PFSK-1 (cell line): ENCODE results near the gene RAP1GAP2.

Experiments
- FOXP2 ChIP-seq: optimal IDR thresholded peaks from 2 replicates; pipeline ENCODE3; 2011; ENCODE audit warnings: borderline replicate concordance, control low read depth, inconsistent platforms; ENCODE audit not compliant: insufficient read depth; ENCODE audit errors: extremely low read length, extremely low read depth
- POLR2AphosphoS5 ChIP-seq: IDR thresholded peaks from 2 replicates; pipeline ENCODE4 v1.6.1; 2012; ENCODE audit warnings: low read depth, mild to moderate bottlenecking, control low read depth, low read length, moderate library complexity
- SIN3A ChIP-seq: IDR thresholded peaks from 2 replicates; pipeline ENCODE4 v1.6.1; 2012; ENCODE audit warnings: mild to moderate bottlenecking, low read length, moderate library complexity, borderline replicate concordance; ENCODE audit not compliant: insufficient read depth
- TAF1 ChIP-seq: IDR thresholded peaks from 2 replicates; pipeline ENCODE4 v1.6.1; 2012; ENCODE audit warnings: low read length, control low read depth, borderline replicate concordance; ENCODE audit not compliant: insufficient read depth
- TF ChIP-seq, protein P1 (sequence below), 2 experiments: IDR thresholded peaks; 2 replicates each; pipeline versions ENCODE4 v1.6.1 to v1.8.0; 2011 to 2012; ENCODE audit warnings: low read depth in 2 of 2, low read length in 2 of 2, control low read depth in 1 of 2, inconsistent platforms in 1 of 2, mild to moderate bottlenecking in 1 of 2, moderate library complexity in 1 of 2; ENCODE audit not compliant: insufficient read depth in 1 of 2

Gene RAP1GAP2

DNA sequence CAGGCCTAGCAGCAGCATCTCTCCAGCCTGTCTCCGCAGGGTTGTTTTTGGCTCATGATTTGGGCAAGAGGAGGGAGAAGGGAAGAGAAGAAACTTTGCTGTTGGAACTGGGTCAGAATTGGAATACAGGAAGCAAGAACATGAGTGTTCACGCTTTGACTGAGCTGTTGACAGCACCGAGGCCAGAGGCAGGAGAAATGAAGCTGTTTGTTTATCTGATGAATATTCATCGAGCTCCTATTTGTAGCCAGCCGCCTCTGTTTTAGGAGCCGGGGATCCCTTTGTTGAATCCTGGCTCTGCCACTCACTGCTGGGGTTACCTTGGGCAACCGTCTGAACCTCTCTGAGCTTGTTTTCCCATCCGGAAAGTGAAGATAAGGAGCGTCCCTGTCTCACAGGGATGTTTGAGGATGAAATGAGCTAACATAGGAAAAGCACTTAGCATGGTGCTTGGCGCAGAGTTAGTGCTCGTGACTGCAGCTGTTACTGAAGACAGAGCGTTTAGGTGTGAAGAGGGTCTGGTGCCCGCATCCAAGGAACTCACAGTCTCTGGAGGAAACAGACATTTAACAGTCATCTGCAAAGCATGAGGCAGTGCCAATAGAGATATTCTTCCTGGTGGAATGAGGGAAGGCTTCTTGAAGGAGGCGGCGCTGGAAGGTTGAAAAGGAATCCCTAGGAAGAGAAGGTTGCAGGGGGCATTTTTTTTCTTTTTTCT is 29.2 kb downstream of the RAP1GAP2 start:
- TF ChIP-seq, protein P1, sequence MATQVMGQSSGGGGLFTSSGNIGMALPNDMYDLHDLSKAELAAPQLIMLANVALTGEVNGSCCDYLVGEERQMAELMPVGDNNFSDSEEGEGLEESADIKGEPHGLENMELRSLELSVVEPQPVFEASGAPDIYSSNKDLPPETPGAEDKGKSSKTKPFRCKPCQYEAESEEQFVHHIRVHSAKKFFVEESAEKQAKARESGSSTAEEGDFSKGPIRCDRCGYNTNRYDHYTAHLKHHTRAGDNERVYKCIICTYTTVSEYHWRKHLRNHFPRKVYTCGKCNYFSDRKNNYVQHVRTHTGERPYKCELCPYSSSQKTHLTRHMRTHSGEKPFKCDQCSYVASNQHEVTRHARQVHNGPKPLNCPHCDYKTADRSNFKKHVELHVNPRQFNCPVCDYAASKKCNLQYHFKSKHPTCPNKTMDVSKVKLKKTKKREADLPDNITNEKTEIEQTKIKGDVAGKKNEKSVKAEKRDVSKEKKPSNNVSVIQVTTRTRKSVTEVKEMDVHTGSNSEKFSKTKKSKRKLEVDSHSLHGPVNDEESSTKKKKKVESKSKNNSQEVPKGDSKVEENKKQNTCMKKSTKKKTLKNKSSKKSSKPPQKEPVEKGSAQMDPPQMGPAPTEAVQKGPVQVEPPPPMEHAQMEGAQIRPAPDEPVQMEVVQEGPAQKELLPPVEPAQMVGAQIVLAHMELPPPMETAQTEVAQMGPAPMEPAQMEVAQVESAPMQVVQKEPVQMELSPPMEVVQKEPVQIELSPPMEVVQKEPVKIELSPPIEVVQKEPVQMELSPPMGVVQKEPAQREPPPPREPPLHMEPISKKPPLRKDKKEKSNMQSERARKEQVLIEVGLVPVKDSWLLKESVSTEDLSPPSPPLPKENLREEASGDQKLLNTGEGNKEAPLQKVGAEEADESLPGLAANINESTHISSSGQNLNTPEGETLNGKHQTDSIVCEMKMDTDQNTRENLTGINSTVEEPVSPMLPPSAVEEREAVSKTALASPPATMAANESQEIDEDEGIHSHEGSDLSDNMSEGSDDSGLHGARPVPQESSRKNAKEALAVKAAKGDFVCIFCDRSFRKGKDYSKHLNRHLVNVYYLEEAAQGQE (IDR thresholded peaks at IDR 0.05; ENCODE audit: insufficient read depth in 1 of 2, low read depth in 2 of 2, low read length in 2 of 2): peak in 1 of 2 experiments; percentile 16; a peak in 1 of 4 replicates
- no peak for TF ChIP-seq POLR2AphosphoS5

DNA sequence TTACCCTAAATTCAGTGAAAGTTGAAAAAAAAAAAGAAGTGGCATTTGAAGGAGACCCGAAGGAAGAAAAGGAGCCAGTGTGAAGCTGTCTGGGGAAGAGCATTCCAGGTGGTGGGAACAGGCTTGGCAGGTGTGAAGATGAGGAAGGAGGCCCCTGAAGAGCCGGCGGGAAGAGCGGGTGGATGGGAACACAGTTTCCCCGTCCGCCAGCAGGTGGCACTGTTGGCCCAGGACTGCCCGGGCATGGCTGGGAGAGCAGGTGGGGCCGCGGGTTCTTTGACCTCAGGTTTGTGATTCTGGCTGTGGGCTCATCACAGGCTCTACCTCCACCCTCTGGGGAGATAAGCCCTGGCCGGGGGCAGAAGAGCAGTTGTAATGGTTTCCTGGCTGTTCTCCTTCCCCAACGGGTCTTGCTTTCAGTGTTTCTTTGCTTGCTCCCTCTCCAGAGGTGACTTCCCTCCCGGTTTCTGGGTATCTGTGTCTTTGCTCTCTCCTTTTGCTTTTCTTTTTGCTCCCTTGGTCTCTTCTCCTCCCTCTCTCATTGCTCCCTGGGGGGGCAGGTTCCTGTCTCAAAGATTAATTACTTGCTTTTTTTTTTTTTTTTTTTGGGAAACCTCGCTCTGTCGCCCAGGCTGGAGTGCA is 32.3 kb downstream of the RAP1GAP2 start:
- no peak for TF ChIP-seq FOXP2
- no peak for TF ChIP-seq TAF1
- TF ChIP-seq POLR2AphosphoS5: no peak
- TF ChIP-seq, protein P1 (IDR thresholded peaks at IDR 0.05; ENCODE audit: insufficient read depth in 1 of 2, low read depth in 2 of 2, low read length in 2 of 2): no peak

GRCh38 chr17:2830678-2831077 is 34.4 kb downstream of the RAP1GAP2 start:
- TF ChIP-seq TAF1: no peak
- TF ChIP-seq FOXP2: no peak
- TF ChIP-seq SIN3A: no peak
- TF ChIP-seq, protein P1 (IDR thresholded peaks at IDR 0.05; ENCODE audit: insufficient read depth in 1 of 2, low read depth in 2 of 2, low read length in 2 of 2): no peak

GRCh38 chr17:2835780-2836179 is 39.5 kb downstream of the RAP1GAP2 start:
- TF ChIP-seq FOXP2: no peak
- TF ChIP-seq SIN3A: no peak
- no peak for TF ChIP-seq TAF1
- TF ChIP-seq, protein P1 (IDR thresholded peaks at IDR 0.05; ENCODE audit: insufficient read depth in 1 of 2, low read depth in 2 of 2, low read length in 2 of 2): no peak
- TF ChIP-seq POLR2AphosphoS5: no peak

GRCh38 chr17:2837147-2837561 is 40.9 kb downstream of the RAP1GAP2 start:
- TF ChIP-seq, protein P1 (IDR thresholded peaks at IDR 0.05; ENCODE audit: insufficient read depth in 1 of 2, low read depth in 2 of 2, low read length in 2 of 2): no peak
- TF ChIP-seq SIN3A (no peak), TAF1 (no peak), POLR2AphosphoS5 (no peak)
